Stimulated activated CD4-positive, alpha-beta T cell treated with anti-CD3 and anti-CD28 coated beads, Interleukin-12 subunit alpha, Interleukin-12 subunit beta, amount 100 ng/mL, for 48 hours (primary cell): Measurements from ENCODE around the gene CDH4.
"Not testable (repeated sequence)": the region's sequence is repeated elsewhere in the genome, so short reads cannot be mapped to it uniquely, and the experiment has no call there.

Experiments used
- DNase-seq, 3 donors: peaks; one replicate each; pipeline ENCODE4 v3.0.0-alpha.2; 2020; ENCODE audit warnings: low read depth in 2 of 3, low spot score in 1 of 3

Gene CDH4

GRCh38 chr20:61847986-61848385 is 595.9 kb downstream of the CDH4 start:
- no peak for DNase-seq

- no peak for DNase-seq
Measured at GRCh38 chr20:61848851-61849250, 596.8 kb downstream of the CDH4 start.

- DNase-seq, result no peak
Measured at GRCh38 chr20:61849376-61849775, 597.3 kb downstream of the CDH4 start.

- DNase-seq, result no peak
Measured at GRCh38 chr20:61849822-61850221, 597.8 kb downstream of the CDH4 start.

GRCh38 chr20:61850457-61850856 is 598.4 kb downstream of the CDH4 start:
- DNase-seq, result no peak

GRCh38 chr20:61850926-61851900 is 599.2 kb downstream of the CDH4 start:
- DNase-seq, result no peak

GRCh38 chr20:61852268-61853072 is 600.4 kb downstream of the CDH4 start:
- no peak for DNase-seq

GRCh38 chr20:61853073-61854005 is 601.3 kb downstream of the CDH4 start:
- DNase-seq, result no peak

- not testable (repeated sequence) for DNase-seq
Measured at GRCh38 chr20:61854538-61854937, 602.5 kb downstream of the CDH4 start.

- no peak for DNase-seq
Measured at GRCh38 chr20:61855286-61855685, 603.2 kb downstream of the CDH4 start.

GRCh38 chr20:61856626-61857413 is 604.8 kb downstream of the CDH4 start:
- DNase-seq, result no peak

GRCh38 chr20:61857414-61857775 is 605.3 kb downstream of the CDH4 start:
- no peak for DNase-seq

GRCh38 chr20:61857884-61858283 is 605.8 kb downstream of the CDH4 start:
- no peak for DNase-seq

- DNase-seq, result no peak
Measured at GRCh38 chr20:61859767-61860166, 607.7 kb downstream of the CDH4 start.

GRCh38 chr20:61860260-61860987 is 608.4 kb downstream of the CDH4 start:
- no peak for DNase-seq

GRCh38 chr20:61861054-61861841 is 609.2 kb downstream of the CDH4 start:
- DNase-seq, result no peak

- no peak for DNase-seq
Measured at GRCh38 chr20:61861858-61862257, 609.8 kb downstream of the CDH4 start.

- no peak for DNase-seq
Measured at GRCh38 chr20:61862881-61863280, 610.8 kb downstream of the CDH4 start.

GRCh38 chr20:61864481-61864880 is 612.4 kb downstream of the CDH4 start:
- no peak for DNase-seq
